ENCODE measurements around the gene ZSCAN1. TPM values are rescaled to one million over a fixed set of nuclear protein-coding genes. Genes with fewer than 3 reads are reported as not detected.
"Not testable (repeated sequence)": the region's sequence is repeated elsewhere in the genome, so short reads cannot be mapped to it uniquely, and the experiment has no call there.

The ZSCAN1 gene
- total and polyA plus RNA-seq, 12 donors = 0.15 to 0.32 (median 0.28) TPM; not detected in 9

GRCh38 chr19:58007285-58007684 lies 26.5 kb upstream of the ZSCAN1 start:
- Histone ChIP-seq H3K27me3 (no peaks in the 10 kb centered on the region), H3K4me3 (no peak overlapping the region), H3K9me3 (peaks cover 0 to 93% (median 11%) of the 10 kb centered on the region in 11 donors), H3K4me1 (peaks cover 4 to 37% (median 23%) of the 10 kb centered on the region in 9 donors), H3K36me3 (peaks cover 0 to 39% (median 24%) of the 10 kb centered on the region in 9 donors), H3K27ac (no peak overlapping the region)
- ATAC-seq (no peak), DNase-seq (no peak)
- WGBS, 2 donors = 84 to 100% methylated on average over 1 of the region's 1 CpG
- peak in 3 of 9 donors; percentile 9 to 35 (median 26) for TF ChIP-seq CTCF (IDR thresholded peaks at IDR 0.05)
- intact Hi-C loops (cut with DNase I) = no loop called here

GRCh38 chr19:58008877-58009276 lies 24.9 kb upstream of the ZSCAN1 start:
- peaks cover 0 to 94% (median 11%) of the 10 kb centered on the region in 11 donors for H3K9me3 ChIP-seq
- ATAC-seq; H3K27ac ChIP-seq; H3K27me3 ChIP-seq; intact Hi-C loops (cut with DNase I); DNase-seq: not testable (repeated sequence)
- H3K4me1 ChIP-seq = peaks cover 0 to 28% (median 15%) of the 10 kb centered on the region in 9 donors
- 37 to 43% methylated on average over 10 of the region's 10 CpGs for WGBS, 2 donors
- H3K4me3 ChIP-seq = peak overlapping the region in 2 of 10 donors; percentile 61 to 65
- peaks cover 0 to 39% (median 24%) of the 10 kb centered on the region in 9 donors for H3K36me3 ChIP-seq

GRCh38 chr19:58009301-58009665 lies 24.5 kb upstream of the ZSCAN1 start:
- WGBS, 2 donors = 2 to 4% methylated on average over 21 of the region's 21 CpGs
- peak overlapping the region; percentile 26 to 65 (median 51) for H3K4me3 ChIP-seq
- ATAC-seq = no peak

GRCh38 chr19:58009666-58010301 lies 24.0 kb upstream of the ZSCAN1 start:
- DNase-seq (peak; percentile 90 to 93), ATAC-seq (peak; percentile 97 to 99 (median 98))
- TF ChIP-seq CTCF (IDR thresholded peaks at IDR 0.05) = no peak
- no peaks in the 10 kb centered on the region for H3K27me3 ChIP-seq
- 4 to 11% methylated on average over 41 of the region's 41 CpGs for WGBS, 2 donors
- intact Hi-C loops (cut with DNase I) = no loop called here
- H3K4me3 ChIP-seq = peak overlapping the region; percentile 26 to 65 (median 51)
- peaks cover 0 to 19% (median 14%) of the 10 kb centered on the region in 9 donors for H3K4me1 ChIP-seq
- peaks cover 0 to 31% (median 17%) of the 10 kb centered on the region in 9 donors for H3K36me3 ChIP-seq
- peak overlapping the region in 9 of 10 donors; percentile 45 to 94 (median 79) for H3K27ac ChIP-seq
- H3K9me3 ChIP-seq = peaks cover 0 to 85% (median 11%) of the 10 kb centered on the region in 11 donors

More at GRCh38 chr19:58009301-58009665, 24.5 kb upstream of the ZSCAN1 start:
- no peak for DNase-seq
- H3K4me1 ChIP-seq = peaks cover 0 to 24% (median 15%) of the 10 kb centered on the region in 9 donors
- H3K9me3 ChIP-seq = peaks cover 0 to 90% (median 11%) of the 10 kb centered on the region in 11 donors
- H3K36me3 ChIP-seq = peaks cover 0 to 36% (median 22%) of the 10 kb centered on the region in 9 donors
- no peaks in the 10 kb centered on the region for H3K27me3 ChIP-seq
- intact Hi-C loops (cut with DNase I) = no loop called here
- peak overlapping the region in 4 of 10 donors; percentile 71 to 86 (median 78) for H3K27ac ChIP-seq
- TF ChIP-seq CTCF (IDR thresholded peaks at IDR 0.05) = no peak

GRCh38 chr19:58010507-58010906 lies 23.3 kb upstream of the ZSCAN1 start:
- 67 to 82% methylated on average over 22 of the region's 22 CpGs for WGBS, 2 donors
- TF ChIP-seq CTCF (IDR thresholded peaks at IDR 0.05) = no peak
- Histone ChIP-seq H3K9me3 (peaks cover 0 to 78% (median 11%) of the 10 kb centered on the region in 11 donors), H3K4me3 (peak overlapping the region in 5 of 10 donors; percentile 48 to 65 (median 56)), H3K27me3 (no peaks in the 10 kb centered on the region), H3K4me1 (peaks cover 0 to 18% (median 14%) of the 10 kb centered on the region in 9 donors), H3K27ac (peak overlapping the region in 4 of 10 donors; percentile 79 to 94 (median 80)), H3K36me3 (peaks cover 0 to 23% (median 13%) of the 10 kb centered on the region in 9 donors)
- DNase-seq (no peak), ATAC-seq (no peak)
- intact Hi-C loops (cut with DNase I) = no loop called here

All from heart right ventricle (tissue), 16 donors.